ENCODE measurements around the gene CCL3.
A peak's percentile ranks its signal among the peaks of the same experiment; 100 is the strongest.
"Not testable (repeated sequence)": the region's sequence is repeated elsewhere in the genome, so short reads cannot be mapped to it uniquely, and the experiment has no call there.

The CCL3 gene

DNA sequence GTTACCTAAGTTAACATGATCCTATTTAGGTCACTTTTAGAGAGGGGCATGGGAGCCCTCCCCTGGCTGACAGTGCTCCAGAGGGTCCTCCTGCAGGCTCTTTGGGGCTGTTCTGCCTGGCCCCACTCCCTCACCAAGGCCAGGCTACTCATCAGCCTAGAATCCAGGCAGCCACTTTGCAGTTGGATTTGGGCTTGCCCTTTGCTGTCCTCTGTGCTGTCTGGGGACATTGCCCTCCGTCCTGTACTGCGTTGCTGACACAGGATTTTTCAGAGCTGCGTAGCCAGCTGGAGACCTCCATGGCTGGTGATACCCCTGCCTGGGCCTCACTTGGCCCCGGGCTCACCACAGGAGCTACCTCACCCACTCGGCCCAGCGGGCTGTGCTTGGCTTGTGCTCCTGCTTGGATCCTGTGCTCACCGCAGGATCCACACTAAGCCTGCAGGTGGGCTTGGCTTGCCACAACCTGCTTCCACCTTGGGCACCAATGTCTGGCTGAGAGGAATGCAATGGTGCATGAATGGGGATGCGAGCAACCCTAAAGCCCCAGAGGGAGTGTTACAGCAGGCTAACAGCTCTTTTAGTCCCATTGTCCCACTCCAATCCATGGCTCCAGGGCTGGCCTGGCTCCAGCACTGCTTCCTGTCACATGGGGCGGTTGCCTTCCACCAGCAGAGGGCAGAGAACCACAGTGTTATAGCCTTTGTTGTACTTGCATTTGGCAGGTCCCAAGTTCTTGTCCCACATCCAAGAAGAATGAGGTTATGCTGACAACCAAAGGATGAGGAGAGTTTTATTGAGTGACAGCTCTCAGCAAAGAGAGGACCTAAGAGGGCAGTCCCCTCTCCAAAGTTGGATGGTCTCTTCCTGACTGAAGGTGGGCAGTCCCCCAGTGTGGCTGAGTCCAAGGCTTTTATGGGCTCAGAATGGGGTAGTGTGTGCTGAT lies 35.2 kb upstream of the CCL3 start:
- no peak overlapping the region for H3K27ac Mint-ChIP-seq
- peaks cover 9% of the 10 kb centered on the region for H3K36me3 Mint-ChIP-seq (ENCODE audit: low read depth)
- intact Hi-C loops (cut with micrococcal nuclease): no loop called here
- no peak overlapping the region for H3K4me3 Mint-ChIP-seq
- H3K4me1 Mint-ChIP-seq (ENCODE audit: low read depth): peaks cover 12% of the 10 kb centered on the region
- peaks cover 3% of the 10 kb centered on the region for H3K27me3 Mint-ChIP-seq
- H3K9me3 Mint-ChIP-seq: peaks cover 23% of the 10 kb centered on the region

DNA sequence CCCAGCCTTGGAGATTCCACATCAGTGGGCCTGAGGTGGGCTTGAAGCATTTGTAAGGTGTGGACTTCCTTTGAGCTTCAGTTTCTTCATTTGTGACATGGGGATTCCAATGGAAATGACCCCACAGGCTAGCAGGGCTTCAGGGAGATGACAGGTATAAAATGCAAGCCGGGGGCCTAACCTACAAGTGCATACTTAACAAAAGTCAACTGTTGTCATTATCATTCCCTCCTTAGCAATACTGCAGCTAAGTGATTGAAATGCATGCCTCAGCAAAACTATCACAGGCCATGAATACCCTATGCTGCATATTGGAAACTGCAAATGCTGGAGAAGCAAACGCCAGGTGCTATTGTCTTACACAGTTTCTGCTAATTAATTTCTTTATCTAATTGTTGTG lies 33.5 kb upstream of the CCL3 start:
- peaks cover 12% of the 10 kb centered on the region for H3K4me1 Mint-ChIP-seq (ENCODE audit: low read depth)
- intact Hi-C loops (cut with micrococcal nuclease): no loop called here

DNA sequence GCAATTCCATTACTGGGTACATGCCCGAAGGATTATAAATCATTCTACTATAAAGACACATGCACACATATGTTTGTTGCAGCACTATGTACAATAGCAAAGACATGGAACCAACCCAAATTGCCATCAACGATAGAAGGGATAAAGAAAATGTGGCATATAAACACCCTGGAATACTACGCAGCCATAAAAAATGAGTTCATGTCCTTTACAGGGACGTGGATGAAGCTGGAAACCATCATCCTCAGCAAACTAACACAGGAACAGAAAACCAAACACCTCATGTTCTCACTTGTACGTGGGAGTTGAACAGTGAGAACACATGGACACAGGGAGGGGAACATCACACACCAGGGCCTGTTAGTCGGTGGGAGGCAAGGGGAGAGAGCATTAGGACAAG lies 31.2 kb upstream of the CCL3 start:
- Mint-ChIP-seq H3K9me3 (peaks cover 14% of the 10 kb centered on the region), H3K4me1 (ENCODE audit: low read depth) (peaks cover 19% of the 10 kb centered on the region), H3K27me3 (peaks cover 12% of the 10 kb centered on the region)
- H3K4me3 Mint-ChIP-seq; intact Hi-C loops (cut with micrococcal nuclease); H3K36me3 Mint-ChIP-seq (ENCODE audit: low read depth); H3K27ac Mint-ChIP-seq: not testable (repeated sequence)

More for the DNA sequence above, 33.5 kb upstream of the CCL3 start:
- Mint-ChIP-seq H3K9me3 (peaks cover 23% of the 10 kb centered on the region), H3K36me3 (ENCODE audit: low read depth) (peaks cover 9% of the 10 kb centered on the region), H3K27ac (no peak overlapping the region), H3K27me3 (peaks cover 3% of the 10 kb centered on the region), H3K4me3 (no peak overlapping the region)

DNA sequence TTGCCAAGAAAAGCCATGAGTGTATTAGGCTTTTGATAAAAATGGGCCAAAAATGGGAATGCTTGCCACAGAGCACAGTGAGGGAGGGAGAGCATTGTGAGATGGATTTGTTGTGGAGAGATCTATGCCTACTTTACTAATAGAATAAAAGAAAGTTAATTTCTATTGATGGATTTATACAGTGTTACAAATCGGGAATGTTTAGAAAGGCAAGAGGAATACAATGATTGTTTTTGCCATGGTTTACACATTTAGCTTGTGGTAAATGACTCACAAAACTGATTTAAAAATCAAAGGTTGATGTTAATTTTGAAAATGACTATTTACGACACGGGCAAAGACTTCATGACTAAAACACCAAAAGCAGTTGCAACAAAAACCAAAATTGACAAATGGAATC lies 30.3 kb upstream of the CCL3 start:
- Mint-ChIP-seq H3K4me1 (ENCODE audit: low read depth) (peaks cover 22% of the 10 kb centered on the region), H3K27me3 (peaks cover 10% of the 10 kb centered on the region), H3K36me3 (ENCODE audit: low read depth) (peaks cover 1% of the 10 kb centered on the region), H3K9me3 (peaks cover 5% of the 10 kb centered on the region), H3K4me3 (no peak overlapping the region), H3K27ac (no peak overlapping the region)
- intact Hi-C loops (cut with micrococcal nuclease): no loop called here

DNA sequence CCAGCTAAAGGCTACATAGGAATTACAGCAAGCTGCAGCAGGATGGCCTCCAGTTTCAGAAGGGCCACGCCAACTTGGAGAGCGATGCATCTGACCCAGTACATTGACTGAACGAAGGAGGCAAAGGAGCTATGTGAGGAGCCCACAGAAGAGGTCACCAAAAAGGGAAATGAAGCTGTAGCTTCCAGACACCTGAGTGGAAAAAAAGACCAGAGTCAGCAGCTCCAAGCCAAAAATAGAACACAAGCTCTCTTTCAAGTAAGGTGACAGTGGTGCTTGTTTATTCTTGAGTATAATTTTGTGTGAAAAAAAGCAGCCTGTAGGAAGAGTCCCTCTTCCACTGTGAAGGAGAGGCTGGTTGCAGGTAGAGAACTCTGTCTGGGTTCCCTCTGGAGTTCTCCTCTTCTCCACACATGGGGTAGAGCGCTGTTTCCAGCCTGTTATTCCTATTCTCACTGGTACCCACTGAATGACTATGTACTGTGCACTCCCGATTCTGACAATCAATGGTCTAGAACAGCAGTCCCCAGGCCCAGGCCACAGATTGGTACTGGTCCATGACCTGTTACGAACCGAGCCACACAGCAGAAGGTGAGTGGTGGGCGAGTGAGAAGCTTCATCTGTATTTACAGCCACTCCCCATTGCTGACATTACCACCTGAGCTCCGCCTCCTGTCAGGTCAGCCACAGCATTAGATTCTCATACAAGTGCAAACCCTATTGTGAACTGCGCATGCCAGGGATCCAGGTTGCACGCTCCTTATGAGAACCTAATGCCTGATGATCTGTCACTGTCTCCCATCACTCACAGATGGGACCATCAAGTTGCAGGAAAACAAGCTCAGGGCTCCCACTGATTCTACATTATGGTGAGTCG lies 28.8 kb upstream of the CCL3 start:
- no peak overlapping the region for H3K4me3 Mint-ChIP-seq
- H3K27ac Mint-ChIP-seq: peak overlapping the region; percentile 51
- H3K27me3 Mint-ChIP-seq: peaks cover 10% of the 10 kb centered on the region
- intact Hi-C loops (cut with micrococcal nuclease): no loop called here
- no peaks in the 10 kb centered on the region for H3K36me3 Mint-ChIP-seq (ENCODE audit: low read depth)
- H3K9me3 Mint-ChIP-seq: peaks cover 8% of the 10 kb centered on the region
- H3K4me1 Mint-ChIP-seq (ENCODE audit: low read depth): peaks cover 24% of the 10 kb centered on the region

DNA sequence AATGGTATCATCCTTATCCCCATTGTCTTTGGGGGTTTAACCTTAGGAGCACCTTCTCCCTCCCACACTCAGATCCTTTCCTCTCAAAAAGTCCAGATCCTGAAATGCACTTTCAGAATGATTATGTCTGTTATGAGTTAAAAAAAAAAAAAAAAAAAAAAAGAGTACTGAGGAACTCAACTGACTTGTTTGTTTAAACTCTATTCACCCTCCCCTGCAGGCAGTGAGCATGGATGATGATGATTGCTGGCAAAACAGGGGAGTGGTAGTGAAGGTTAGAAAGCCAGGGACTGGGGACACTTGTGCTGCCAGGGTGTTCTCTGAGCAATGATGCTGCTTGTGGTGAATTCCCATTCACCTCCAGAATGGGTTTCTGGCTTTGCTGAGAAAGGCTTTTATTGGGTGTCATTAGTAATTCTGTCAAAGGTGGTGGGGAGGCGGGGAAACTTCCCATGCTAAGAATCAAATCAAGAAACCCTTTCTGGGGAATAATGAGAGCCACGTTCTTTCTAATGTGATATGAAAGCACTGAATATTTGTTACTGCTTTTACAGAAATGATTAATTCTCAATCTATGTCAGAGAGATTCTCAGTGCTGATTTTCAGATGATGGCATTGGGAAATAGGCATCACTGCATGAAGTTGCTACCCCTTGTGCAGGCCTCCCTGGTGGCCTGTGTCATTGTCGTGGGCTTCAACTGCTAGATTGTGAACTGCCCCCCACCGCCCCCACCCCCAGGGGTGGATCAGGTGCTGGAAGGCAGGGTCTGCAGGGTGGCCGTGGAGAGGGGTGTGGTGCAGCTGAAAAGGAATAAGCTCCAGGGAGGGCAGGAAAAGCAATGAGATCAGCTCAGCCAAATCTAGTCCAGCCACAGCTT lies 27.8 kb upstream of the CCL3 start:
- H3K36me3 Mint-ChIP-seq (ENCODE audit: low read depth): peaks cover 2% of the 10 kb centered on the region
- H3K27me3 Mint-ChIP-seq: peaks cover 10% of the 10 kb centered on the region
- intact Hi-C loops (cut with micrococcal nuclease): no loop called here
- H3K27ac Mint-ChIP-seq: peak overlapping the region; percentile 51
- H3K9me3 Mint-ChIP-seq: peaks cover 14% of the 10 kb centered on the region
- H3K4me3 Mint-ChIP-seq: no peak overlapping the region
- peaks cover 24% of the 10 kb centered on the region for H3K4me1 Mint-ChIP-seq (ENCODE audit: low read depth)

DNA sequence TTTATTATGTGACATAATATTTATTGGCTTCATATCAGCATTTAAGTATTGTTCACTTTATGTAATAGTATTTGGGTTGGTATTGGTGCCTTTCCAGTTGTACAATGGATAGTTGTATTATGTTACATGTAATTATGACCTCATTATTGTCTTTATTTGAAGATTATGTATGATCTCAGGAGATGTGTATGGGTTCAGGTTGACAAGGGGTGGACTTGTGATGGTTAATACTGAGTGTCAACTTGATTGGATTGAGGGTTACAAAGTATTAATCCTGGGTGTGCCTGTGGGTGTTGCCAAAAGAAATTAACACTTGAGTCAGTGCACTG lies 25.7 kb upstream of the CCL3 start:
- intact Hi-C loops (cut with micrococcal nuclease); H3K36me3 Mint-ChIP-seq (ENCODE audit: low read depth); H3K27ac Mint-ChIP-seq; H3K4me3 Mint-ChIP-seq: not testable (repeated sequence)
- peaks cover 24% of the 10 kb centered on the region for H3K4me1 Mint-ChIP-seq (ENCODE audit: low read depth)
- peaks cover 29% of the 10 kb centered on the region for H3K9me3 Mint-ChIP-seq
- peaks cover 10% of the 10 kb centered on the region for H3K27me3 Mint-ChIP-seq

DNA sequence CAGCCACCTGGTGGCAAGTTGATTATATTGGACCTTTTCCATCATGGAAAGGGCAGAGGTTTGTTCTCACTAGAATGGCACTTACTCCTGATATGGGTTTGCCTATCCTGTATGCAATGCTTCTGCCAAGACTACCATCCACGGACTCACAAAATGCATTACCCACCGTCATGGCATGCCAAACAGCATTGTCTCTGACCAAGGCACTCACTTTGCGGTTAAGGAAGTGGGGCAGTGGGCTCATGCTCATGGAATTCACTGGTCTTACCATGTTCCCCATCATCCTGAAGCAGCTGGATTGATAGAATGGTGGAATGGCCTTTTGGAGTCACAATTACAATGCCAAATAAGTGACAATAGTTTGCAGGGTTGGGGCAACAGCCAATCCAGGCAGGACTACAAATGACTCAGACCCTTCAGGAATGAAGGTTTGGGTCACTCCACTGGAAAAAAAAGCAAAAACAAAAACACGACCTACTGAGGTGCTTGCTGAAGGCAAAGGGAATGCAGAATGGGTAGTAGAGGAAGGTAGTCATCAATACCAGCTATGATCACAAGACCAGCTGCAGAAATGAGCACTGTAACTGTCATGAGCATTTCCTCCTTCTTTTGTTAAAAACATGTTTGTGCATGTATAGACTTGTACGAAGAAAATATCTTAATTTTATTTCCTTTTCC lies 25.2 kb upstream of the CCL3 start:
- H3K36me3 Mint-ChIP-seq (ENCODE audit: low read depth); H3K27ac Mint-ChIP-seq; H3K4me3 Mint-ChIP-seq; intact Hi-C loops (cut with micrococcal nuclease): not testable (repeated sequence)
- peaks cover 24% of the 10 kb centered on the region for H3K4me1 Mint-ChIP-seq (ENCODE audit: low read depth)
- peaks cover 10% of the 10 kb centered on the region for H3K27me3 Mint-ChIP-seq
- peaks cover 29% of the 10 kb centered on the region for H3K9me3 Mint-ChIP-seq

DNA sequence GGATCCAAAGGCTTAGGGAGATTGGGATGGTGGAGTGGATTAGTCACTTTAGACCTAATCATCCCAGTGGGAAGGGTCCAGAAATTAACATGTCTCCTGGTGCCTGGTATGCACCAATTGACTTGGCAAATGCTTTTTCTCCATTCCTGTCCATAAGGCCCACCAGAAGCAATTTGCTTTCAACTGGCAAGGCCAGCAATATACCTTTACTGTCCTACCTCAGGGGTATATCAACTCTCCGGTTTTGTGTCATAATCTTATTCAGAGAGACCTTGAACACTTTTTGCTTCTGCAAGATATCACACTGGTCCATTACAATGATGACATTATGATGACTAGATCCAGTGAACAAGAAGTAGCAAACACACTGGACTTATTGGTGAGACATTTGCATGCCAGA lies 23.2 kb upstream of the CCL3 start:
- Mint-ChIP-seq H3K9me3 (peaks cover 29% of the 10 kb centered on the region), H3K4me1 (ENCODE audit: low read depth) (peaks cover 26% of the 10 kb centered on the region)
- intact Hi-C loops (cut with micrococcal nuclease); H3K27ac Mint-ChIP-seq; H3K36me3 Mint-ChIP-seq (ENCODE audit: low read depth); H3K27me3 Mint-ChIP-seq; H3K4me3 Mint-ChIP-seq: not testable (repeated sequence)

DNA sequence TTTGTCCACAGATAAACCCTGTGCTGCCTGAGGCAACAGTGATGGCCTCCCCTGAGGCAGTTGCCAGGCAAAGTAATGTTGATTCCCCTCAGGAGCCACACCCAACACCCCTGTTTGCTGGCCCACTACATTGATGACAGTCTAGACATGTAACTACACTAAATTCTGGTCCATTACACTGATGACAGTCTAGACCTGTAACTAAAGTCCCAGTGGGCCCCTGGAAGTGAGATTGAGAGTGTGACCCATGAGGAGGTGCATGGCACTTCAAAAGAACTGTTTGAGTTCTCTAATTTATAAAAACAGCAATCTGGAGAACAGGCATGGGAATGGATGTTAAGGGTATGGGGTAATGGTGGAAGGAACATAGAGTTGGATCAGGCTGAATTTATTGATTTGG lies 22.6 kb upstream of the CCL3 start:
- Mint-ChIP-seq H3K27ac (no peak overlapping the region), H3K27me3 (peaks cover 5% of the 10 kb centered on the region), H3K9me3 (peaks cover 29% of the 10 kb centered on the region), H3K4me1 (ENCODE audit: low read depth) (peaks cover 26% of the 10 kb centered on the region), H3K4me3 (no peak overlapping the region), H3K36me3 (ENCODE audit: low read depth) (peaks cover 6% of the 10 kb centered on the region)
- intact Hi-C loops (cut with micrococcal nuclease): no loop called here

DNA sequence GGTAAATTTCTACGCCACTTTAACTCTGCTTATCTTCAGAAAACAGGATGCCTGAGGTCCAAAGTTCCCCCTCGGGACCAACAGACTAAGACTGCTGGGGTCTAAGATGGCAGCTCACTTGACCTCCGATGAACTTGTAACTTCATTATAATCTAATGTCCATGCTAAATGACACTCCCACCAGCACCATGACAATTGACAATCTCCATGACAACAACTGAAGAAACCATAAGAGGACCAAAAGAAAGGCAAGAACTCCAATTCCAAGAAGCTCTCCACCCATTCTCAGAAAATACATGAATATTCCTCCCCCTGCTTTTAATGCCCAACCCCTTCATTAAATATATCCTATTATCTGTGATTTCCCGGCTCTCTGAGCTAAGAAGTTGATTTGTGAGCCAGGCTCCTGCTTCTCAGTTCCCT lies 21.1 kb upstream of the CCL3 start:
- peaks cover 6% of the 10 kb centered on the region for H3K36me3 Mint-ChIP-seq (ENCODE audit: low read depth)
- intact Hi-C loops (cut with micrococcal nuclease): no loop called here
- H3K27me3 Mint-ChIP-seq: peaks cover 1% of the 10 kb centered on the region
- peaks cover 31% of the 10 kb centered on the region for H3K4me1 Mint-ChIP-seq (ENCODE audit: low read depth)
- no peak overlapping the region for H3K27ac Mint-ChIP-seq
- peaks cover 29% of the 10 kb centered on the region for H3K9me3 Mint-ChIP-seq
- H3K4me3 Mint-ChIP-seq: no peak overlapping the region

DNA sequence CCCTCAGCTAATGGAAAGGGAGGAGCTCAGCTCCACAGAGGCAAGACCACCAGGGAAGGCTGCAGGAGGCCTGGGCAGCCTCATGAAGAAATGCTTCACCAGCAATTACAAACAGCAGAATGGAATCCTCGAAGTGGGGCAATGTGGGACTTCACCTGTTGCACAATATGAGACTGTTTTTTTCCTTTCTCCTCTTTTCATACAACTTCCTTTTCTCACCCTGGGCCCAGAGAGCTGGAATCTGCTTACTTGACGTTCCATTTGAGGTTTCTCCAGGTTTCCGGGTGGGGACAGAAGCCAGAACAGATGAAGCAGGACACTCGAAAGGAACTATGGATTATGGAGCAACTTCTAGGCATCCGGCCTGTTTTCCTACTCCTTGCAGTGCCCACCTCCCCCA lies 18.3 kb upstream of the CCL3 start:
- Mint-ChIP-seq H3K27ac (peak overlapping the region; percentile 52), H3K36me3 (ENCODE audit: low read depth) (peaks cover 23% of the 10 kb centered on the region), H3K9me3 (peaks cover 20% of the 10 kb centered on the region), H3K4me1 (ENCODE audit: low read depth) (peaks cover 52% of the 10 kb centered on the region)
- H3K4me3 Mint-ChIP-seq; intact Hi-C loops (cut with micrococcal nuclease); H3K27me3 Mint-ChIP-seq: not testable (repeated sequence)

DNA sequence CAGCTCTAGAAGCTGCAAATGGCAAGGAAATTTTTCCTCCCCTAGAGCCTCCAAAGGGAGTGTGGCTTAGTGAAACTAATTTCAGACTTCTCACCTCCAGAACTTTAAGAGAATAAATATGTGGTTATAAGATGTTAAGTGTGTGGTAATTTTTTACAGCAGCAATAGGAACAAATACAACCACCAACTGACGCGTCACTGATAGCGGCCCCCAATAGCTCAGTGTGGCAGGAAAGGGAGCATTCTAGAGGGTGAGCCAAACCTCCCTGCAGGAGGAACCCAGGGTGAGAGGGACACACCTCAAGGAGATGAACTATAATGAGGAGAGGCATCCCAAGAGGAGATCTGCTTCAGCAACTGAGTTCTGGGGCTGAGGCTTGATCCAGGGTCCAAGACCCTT lies 17.7 kb upstream of the CCL3 start:
- Mint-ChIP-seq H3K27ac (peak overlapping the region; percentile 52), H3K27me3 (no peaks in the 10 kb centered on the region), H3K9me3 (peaks cover 14% of the 10 kb centered on the region), H3K4me3 (no peak overlapping the region), H3K4me1 (ENCODE audit: low read depth) (peaks cover 58% of the 10 kb centered on the region), H3K36me3 (ENCODE audit: low read depth) (peaks cover 20% of the 10 kb centered on the region)
- intact Hi-C loops (cut with micrococcal nuclease): no loop called here

All from dendritic cell treated with granulocyte-macrophage colony-stimulating factor and Interleukin-4, amounts not matched to agents 40 ng/mL and 50 ng/mL, for 4 days (primary cell).